Measurements from ENCODE around the gene LRRN2.

LRRN2 gene

DNA sequence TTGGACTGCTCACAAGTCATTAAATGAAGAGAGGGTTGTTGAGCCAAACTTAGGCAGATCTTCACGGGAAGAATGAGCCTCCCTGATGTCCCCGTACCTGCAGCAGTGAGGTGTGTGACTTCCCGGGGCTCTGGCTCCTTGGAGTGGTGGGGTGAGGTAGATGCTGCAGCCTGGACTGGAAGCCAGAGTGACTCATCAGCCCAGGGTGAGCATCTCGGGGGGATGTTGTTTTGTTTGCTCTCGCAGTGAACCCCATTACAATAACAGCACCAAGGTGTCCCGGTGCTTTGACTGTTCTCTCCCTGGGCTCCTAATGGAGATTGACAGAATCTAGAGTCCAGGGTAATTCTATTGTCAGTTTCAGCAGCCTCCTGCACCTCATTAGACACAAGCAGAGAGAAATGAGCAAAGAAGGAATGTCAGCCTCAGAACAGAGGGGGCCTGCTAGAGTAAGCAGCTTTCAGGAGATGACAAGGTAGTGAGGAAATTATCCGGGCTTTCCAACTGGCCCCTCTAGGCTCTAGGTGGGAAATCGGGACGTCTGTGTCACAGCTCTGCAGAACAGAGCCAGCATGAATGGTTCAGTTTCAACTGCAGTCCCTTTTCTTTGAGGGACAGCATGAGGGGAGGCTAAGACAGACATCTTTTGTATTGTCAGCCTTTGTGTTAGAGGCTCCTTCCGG is 36.0 kb upstream of the LRRN2 start:
- Mint-ChIP-seq H3K27me3 (peaks cover 2% of the 10 kb centered on the region), H3K4me1 (ENCODE audit: low read depth) (no peaks in the 10 kb centered on the region), H3K9me3 (no peaks in the 10 kb centered on the region), H3K36me3 (ENCODE audit: low read depth) (no peaks in the 10 kb centered on the region), H3K27ac (no peak overlapping the region), H3K4me3 (no peak overlapping the region)

DNA sequence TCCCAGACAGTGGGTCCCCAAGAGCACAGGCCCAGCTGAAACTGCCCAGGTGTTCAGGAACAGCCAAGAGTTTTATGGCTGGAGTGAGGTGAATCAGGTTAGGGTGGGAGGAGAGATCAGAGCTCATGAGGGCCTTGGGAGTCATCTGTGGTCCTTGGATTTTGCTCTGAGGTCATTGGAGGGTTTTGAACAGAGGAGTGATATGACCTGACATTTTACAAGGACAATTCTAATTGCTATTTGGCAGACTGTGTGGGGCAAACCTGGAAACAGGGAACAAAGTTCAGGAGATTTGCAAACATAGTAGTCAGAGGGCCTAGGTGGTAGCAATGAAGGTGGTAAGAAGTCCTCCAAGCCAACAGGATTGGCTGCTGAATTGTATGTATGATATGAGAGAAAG is 31.1 kb upstream of the LRRN2 start:
- H3K27me3 Mint-ChIP-seq, result peaks cover 14% of the 10 kb centered on the region
- H3K36me3 Mint-ChIP-seq (ENCODE audit: low read depth), result no peaks in the 10 kb centered on the region
- H3K4me3 Mint-ChIP-seq, result no peak overlapping the region
- H3K27ac Mint-ChIP-seq, result no peak overlapping the region
- no peaks in the 10 kb centered on the region for H3K9me3 Mint-ChIP-seq
- H3K4me1 Mint-ChIP-seq (ENCODE audit: low read depth), result no peaks in the 10 kb centered on the region

DNA sequence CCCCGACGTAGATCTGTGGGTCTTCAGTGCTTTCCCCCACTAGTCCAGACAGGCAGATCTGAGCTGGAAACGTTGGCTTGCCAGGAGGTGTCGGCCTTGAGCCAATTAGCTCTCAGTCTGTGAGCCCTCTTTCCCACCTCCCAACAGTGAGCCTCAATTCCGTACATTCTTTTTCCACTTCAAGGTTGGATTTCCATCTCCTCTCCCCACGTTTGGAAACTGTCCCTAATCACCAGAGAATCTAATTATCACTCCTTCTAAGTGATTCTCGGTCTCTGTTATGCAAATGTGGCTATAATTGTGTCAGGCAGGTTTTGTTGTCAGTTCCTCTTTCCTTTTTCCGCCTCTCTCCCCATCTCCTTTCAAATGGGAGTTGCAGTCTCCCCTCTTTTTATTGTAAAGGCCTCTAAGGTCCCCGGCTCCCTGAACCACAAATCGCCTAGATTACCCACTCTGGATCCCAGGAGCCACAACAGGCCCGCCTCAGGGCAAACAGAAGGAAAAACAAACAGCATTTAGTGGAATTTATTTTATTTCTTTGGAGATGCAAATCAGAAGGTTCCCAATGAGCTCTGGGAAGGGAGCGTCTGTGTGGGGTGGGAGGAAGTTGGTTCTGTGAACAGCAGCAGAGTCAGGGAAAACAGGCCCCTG is 29.4 kb upstream of the LRRN2 start:
- Mint-ChIP-seq H3K27ac (no peak overlapping the region), H3K4me3 (no peak overlapping the region), H3K9me3 (no peaks in the 10 kb centered on the region), H3K36me3 (ENCODE audit: low read depth) (no peaks in the 10 kb centered on the region), H3K27me3 (peaks cover 14% of the 10 kb centered on the region), H3K4me1 (ENCODE audit: low read depth) (no peaks in the 10 kb centered on the region)

DNA sequence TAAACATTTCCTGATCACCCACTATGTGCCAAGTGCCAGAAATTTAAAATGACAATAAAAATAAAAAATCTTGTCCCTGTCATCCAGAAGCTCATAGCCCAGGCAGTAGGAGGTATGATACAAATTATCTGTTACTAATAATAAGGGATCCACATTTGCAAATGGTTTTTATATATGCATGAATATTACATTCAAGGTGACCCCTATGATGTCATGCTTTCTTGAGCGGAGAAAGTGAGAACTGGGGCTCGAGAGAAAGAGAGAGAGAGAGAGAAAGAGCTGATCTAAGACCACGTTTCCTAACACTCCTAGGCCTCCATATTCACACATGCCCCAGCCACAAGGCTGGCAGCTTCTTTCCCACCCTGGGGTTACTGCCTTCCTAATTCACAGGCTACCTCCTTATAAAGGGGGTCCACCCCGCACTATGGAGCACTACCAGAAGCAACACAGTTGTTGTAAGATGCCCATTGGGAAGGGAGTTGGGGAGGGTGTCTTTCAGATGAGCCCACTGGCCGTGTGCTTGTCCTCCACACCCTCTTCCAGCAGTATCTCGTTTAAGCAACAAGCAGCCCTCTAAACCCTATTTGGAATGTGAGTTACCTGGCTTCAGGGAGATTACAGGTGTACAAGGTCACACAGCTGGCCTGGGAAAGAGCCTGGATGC is 28.8 kb upstream of the LRRN2 start:
- Mint-ChIP-seq H3K36me3 (ENCODE audit: low read depth) (no peaks in the 10 kb centered on the region), H3K27ac (no peak overlapping the region), H3K9me3 (no peaks in the 10 kb centered on the region), H3K4me1 (ENCODE audit: low read depth) (no peaks in the 10 kb centered on the region), H3K4me3 (no peak overlapping the region), H3K27me3 (peaks cover 14% of the 10 kb centered on the region)

DNA sequence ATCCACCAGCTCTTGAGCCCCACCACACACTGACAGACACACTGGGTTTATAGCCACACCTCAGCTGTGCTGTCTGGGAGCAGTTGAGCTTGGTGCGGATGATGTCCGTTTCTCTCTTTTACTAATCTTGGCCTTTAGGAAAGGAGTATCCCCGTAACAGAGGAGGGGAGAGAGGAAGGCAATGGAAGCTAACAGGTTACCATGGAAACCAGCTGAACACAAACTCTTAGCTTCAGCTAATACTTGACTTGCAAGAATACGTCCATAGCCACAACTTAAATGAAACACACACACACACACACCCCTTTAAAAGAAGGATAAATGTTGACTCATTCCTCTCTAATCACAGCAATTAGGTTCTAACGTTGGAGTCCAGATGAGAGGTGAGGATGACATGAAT is 28.0 kb upstream of the LRRN2 start:
- H3K36me3 Mint-ChIP-seq (ENCODE audit: low read depth), result no peaks in the 10 kb centered on the region
- no peaks in the 10 kb centered on the region for H3K4me1 Mint-ChIP-seq (ENCODE audit: low read depth)
- H3K27ac Mint-ChIP-seq, result no peak overlapping the region
- no peak overlapping the region for H3K4me3 Mint-ChIP-seq
- peaks cover 14% of the 10 kb centered on the region for H3K27me3 Mint-ChIP-seq
- no peaks in the 10 kb centered on the region for H3K9me3 Mint-ChIP-seq

DNA sequence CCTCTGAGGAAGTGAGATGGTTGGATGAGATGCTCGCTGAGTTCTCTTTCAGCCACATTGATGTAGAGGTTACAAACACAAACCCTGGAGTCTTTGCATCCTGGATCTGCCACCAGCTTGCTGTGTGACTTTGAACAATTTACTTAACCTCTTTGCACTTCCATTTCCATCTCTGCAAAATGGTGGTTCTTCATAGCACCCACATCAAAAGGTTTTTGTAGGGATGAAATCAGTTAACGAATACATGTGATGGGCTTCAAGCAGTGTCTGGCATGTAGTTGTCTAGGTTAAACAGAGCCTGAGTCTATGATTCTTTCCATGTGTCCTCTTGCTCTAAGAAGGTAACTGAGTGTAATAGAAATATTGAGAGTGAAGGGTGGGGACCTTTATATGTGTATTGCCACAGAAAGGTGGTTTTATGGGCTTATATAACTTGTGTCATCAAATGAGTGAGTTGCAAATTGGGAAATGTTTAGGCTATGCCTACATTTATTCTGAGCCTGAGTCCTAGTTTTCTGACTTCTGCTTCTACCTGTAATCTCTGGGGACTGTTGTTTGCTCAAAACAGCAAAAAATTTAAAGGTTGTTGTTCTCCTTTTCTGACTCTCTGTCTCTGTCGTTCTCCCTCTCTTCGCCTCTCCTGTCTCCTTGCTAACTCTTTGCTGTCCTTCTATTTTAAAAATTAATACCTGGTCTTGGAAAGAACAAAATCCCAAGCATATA is 27.3 kb upstream of the LRRN2 start:
- H3K36me3 Mint-ChIP-seq (ENCODE audit: low read depth), result no peaks in the 10 kb centered on the region
- H3K4me3 Mint-ChIP-seq, result no peak overlapping the region
- peaks cover 14% of the 10 kb centered on the region for H3K27me3 Mint-ChIP-seq
- no peaks in the 10 kb centered on the region for H3K4me1 Mint-ChIP-seq (ENCODE audit: low read depth)
- H3K9me3 Mint-ChIP-seq, result no peaks in the 10 kb centered on the region
- no peak overlapping the region for H3K27ac Mint-ChIP-seq

DNA sequence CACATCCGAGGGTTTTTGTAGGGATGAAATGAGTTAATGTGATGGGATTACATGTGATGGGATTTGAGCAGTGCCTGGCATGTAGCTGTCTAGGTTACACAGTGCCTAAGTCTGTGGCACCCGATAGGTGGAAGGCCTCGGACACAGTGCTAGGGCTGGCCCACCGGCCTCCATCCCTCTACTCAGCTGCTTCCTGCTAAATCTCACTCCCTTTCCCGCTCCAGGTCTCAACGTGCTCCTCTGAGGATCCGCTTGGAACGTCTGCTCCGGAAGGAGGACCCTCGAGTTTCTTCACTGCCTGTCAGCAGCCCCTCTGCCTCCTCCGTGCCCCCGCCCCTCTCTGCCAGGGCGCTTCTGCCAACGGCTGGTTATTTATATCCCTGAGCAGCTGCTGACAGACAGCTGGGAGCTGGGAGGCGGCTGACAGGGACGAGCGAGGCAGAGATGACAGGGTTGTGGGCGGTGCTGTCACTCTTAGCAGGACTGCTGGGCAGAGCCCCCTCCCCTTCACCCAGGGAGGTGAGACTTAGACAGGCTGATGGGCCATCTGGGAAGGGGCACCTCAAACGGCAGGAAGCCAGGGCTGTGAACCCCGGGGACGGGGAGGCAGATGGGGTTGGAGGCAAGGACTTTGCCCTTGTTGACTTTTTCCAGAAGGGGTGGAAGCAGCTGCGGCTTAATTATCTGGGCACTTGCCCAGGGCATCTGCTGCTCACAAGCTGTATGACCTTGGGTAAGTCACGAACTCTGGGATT is 26.6 kb upstream of the LRRN2 start:
- H3K36me3 Mint-ChIP-seq (ENCODE audit: low read depth), result no peaks in the 10 kb centered on the region
- H3K9me3 Mint-ChIP-seq, result no peaks in the 10 kb centered on the region
- peaks cover 2% of the 10 kb centered on the region for H3K4me1 Mint-ChIP-seq (ENCODE audit: low read depth)
- H3K27me3 Mint-ChIP-seq, result peaks cover 14% of the 10 kb centered on the region
- H3K27ac Mint-ChIP-seq, result no peak overlapping the region
- no peak overlapping the region for H3K4me3 Mint-ChIP-seq

DNA sequence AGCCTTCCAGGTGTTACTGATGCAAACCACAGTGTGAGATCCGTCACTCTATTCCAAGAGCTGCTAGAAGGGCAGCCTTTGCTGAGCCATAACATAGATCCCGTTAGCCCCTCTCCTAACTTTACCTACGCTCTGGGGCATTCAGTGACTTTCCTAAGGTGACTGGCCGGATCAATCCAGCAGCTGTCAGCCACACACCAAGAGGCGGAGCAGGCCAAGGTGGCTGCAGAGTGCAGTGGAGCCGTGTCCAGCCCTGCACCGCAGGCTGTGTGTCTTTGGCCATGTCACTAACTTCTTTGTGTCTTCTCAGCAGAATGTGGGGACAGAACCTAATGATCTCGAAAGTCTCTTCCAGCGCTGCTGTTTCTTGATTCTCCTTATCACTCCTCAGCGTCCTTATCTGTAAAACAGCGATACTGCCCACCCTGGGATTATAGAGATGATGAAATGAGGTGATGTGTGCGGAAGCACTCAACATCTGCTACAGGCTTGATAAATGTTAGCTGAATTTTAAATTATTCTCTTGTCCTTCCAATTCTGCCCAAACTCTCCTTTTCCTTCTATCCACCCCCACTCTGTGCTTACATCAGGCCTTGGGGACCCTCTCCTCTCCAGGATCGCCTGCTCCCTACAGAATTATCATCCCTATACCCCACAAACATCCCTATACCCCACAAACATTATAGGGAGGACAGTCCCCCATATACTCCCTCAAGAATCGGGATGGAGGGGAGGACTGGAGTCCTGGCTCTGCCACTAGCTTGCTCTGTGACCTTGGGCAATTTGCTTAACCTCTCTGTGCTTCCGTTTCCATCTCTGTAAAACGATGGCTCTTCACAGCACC is 25.8 kb upstream of the LRRN2 start:
- Mint-ChIP-seq H3K27me3 (peaks cover 14% of the 10 kb centered on the region), H3K27ac (no peak overlapping the region), H3K36me3 (ENCODE audit: low read depth) (no peaks in the 10 kb centered on the region), H3K4me3 (no peak overlapping the region), H3K4me1 (ENCODE audit: low read depth) (peaks cover 10% of the 10 kb centered on the region), H3K9me3 (no peaks in the 10 kb centered on the region)

DNA sequence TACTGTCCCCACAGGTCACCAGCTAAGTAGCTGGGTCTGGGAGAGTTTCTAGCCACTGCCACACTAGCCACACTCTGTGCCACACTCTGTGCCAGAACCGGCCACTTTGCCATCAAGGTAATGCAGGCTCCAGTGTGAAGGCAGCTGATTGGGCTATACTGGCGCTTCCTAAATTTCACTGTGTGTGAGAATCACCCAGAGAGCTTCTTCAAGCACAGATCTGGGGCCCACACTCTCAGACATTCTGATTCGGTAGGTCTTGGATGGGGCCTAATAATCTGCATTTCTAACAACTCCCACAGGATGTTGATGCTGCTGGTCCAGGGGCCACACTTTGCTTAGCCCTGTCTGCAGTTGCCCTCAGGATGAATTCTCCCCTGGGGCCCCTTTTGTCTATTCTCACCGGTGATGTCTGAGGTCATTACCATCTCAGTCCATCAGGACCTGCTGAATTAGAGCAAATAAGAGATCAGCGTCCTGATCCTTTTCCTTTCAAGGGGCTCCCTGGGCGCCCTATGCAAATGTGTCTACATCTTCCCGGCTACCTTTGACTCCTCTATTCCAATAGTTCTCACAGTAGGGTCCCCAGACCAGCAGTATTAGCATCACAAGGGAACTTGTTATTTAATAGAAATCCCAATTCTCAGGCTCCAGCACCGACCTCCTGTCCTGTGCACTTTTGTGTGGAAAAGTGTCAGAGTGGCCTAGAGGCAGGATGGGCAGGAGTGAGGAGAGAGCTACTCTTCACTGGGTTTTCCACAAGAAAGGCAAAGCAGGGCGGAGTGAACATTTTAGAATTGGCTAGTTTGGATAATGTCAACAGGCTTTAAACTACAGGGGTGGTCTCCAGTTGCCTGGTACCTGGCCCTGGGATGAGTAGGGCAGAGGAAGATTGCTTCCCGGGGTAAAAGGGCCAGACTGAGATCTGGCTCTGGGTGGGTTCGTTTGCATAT is 24.7 kb upstream of the LRRN2 start:
- H3K27ac Mint-ChIP-seq, result no peak overlapping the region
- no peaks in the 10 kb centered on the region for H3K36me3 Mint-ChIP-seq (ENCODE audit: low read depth)
- no peak overlapping the region for H3K4me3 Mint-ChIP-seq
- H3K27me3 Mint-ChIP-seq, result peaks cover 15% of the 10 kb centered on the region
- no peaks in the 10 kb centered on the region for H3K9me3 Mint-ChIP-seq
- peaks cover 16% of the 10 kb centered on the region for H3K4me1 Mint-ChIP-seq (ENCODE audit: low read depth)

DNA sequence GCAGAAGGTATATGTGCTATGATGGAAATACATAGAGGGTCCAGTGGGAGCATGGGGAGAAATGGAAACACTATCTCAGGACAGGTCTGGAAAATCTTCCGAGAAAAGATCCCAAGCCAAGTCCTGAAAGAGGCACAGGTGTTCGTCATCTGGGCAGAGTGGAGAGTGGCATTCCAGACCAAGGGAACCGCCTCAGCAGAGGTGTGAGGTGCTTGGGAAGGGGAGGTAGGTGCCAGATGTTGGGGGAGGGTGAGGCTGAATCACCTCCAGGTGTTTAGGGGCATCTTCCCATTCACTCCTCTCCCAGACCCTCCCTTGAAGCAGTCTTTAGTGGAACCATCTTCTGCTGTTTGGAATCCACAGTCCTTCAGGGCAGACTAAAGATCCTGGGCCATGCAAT is 23.5 kb upstream of the LRRN2 start:
- Mint-ChIP-seq H3K27me3 (peaks cover 18% of the 10 kb centered on the region), H3K4me3 (no peak overlapping the region)

DNA sequence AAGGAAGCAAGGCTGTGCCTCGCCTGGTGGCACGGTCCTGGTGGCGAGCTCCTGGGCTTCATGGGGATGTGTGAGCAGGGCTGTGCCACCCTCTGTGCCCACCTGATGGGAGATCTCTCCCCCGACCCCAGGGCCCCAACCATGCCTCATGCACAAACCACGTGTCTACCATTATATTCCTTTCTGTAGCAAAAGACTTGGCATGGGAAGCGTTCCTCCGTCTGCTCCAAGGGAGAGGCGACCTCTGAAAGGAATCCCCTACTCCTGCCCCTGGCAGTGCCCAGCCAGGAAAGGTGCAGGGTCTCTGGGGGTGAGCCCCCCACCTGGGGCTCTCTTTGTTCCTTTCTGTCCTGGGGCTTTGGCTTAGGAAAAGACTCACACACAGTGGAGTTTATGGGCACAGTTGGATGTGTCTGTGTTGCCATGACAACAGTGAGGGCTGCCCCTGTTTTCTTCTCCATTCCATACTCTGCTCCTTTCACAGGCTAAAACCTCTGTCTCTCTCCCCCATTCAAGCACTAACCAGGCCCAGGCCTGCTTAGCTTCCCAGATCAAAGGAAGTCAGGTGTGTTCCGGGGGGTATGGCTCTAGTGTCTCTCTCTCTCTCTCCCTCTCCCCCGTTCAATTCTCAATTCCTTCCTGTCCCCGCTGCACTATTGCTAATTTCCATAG is 21.4 kb upstream of the LRRN2 start:
- no peak overlapping the region for H3K4me3 Mint-ChIP-seq
- H3K27me3 Mint-ChIP-seq, result peaks cover 4% of the 10 kb centered on the region
- H3K27ac Mint-ChIP-seq, result no peak overlapping the region
- no peaks in the 10 kb centered on the region for H3K9me3 Mint-ChIP-seq
- H3K4me1 Mint-ChIP-seq (ENCODE audit: low read depth), result peaks cover 16% of the 10 kb centered on the region
- H3K36me3 Mint-ChIP-seq (ENCODE audit: low read depth), result no peaks in the 10 kb centered on the region

More for the DNA sequence above, 23.5 kb upstream of the LRRN2 start:
- Mint-ChIP-seq H3K9me3 (no peaks in the 10 kb centered on the region), H3K27ac (no peak overlapping the region), H3K36me3 (ENCODE audit: low read depth) (no peaks in the 10 kb centered on the region), H3K4me1 (ENCODE audit: low read depth) (peaks cover 16% of the 10 kb centered on the region)

DNA sequence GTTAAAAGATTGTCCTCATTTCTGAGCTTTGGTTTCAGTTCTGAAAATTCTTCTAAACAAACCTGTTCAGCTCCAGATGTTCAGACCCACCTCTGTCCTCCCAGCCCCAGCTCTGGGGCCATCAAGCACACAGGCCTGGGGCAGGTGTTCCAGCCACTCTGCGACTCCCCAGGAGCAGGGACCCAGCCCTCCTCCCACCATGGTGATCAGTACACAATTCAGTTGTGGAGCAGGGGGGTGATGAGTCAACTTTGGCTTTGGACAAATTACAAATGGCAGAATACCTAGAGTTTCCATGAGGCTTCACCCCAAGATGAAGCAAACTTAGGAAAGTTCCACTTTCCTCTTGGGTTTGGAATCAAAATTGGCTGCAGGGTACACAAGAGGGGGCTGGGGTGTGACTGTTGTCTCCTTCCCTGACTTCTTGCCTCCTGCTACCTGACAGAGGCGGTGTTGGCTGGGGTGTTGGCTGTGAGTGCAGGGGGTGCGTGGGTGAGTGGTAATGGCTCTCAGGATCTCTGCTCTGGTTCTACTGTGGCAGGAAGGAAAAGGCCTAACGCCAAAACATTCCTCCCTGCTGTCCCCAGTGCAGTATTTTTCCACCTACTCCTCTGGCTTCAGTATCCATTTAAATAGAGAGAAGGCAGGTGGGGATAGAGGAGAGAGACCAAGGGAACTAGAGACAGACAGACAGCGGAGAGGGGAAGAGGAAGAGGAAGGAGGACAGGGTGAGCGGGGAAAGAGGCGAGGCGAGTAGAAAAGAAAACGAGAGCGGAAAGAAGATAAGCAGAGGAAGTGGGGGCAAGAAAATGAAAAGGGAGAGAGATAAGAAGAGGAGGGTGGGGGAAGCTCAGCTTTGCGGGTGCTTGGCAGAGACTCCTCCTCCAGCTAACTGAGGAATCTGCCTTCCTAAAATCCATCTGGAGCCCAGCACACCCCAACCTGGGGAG is 20.6 kb upstream of the LRRN2 start:
- H3K9me3 Mint-ChIP-seq, result no peaks in the 10 kb centered on the region
- H3K4me1 Mint-ChIP-seq (ENCODE audit: low read depth), result peaks cover 16% of the 10 kb centered on the region
- peak overlapping the region; percentile 81 for H3K27ac Mint-ChIP-seq
- H3K27me3 Mint-ChIP-seq, result peaks cover 4% of the 10 kb centered on the region
- H3K36me3 Mint-ChIP-seq (ENCODE audit: low read depth), result no peaks in the 10 kb centered on the region
- no peak overlapping the region for H3K4me3 Mint-ChIP-seq
